ENCODE measurements around the gene ADGB. TPM values are rescaled to one million over a fixed set of nuclear protein-coding genes. Genes with fewer than 3 reads are reported as not detected.

ADGB gene
- total and polyA plus RNA-seq, 2 of the 13 experiments (the other 11 are each of a cell fraction or from before 2014, with no cell fraction given) = not detected

- no peak for DNase-seq (ENCODE audit: low spot score)
- Histone ChIP-seq H3K79me2 (ENCODE audit: insufficient read depth, low read length) (no peaks in the 10 kb centered on the region), H3K36me3 (replicated peaks in 1 of 2; ENCODE audit: control insufficient read depth in 1 of 2, insufficient read depth in 2 of 2, low read length in 2 of 2) (no peaks in the 10 kb centered on the region), H3K27me3 (ENCODE audit: control insufficient read depth in 1 of 2, insufficient read depth in 2 of 2, low read length in 2 of 2) (no peaks in the 10 kb centered on the region), H3K9me3 (ENCODE audit: low read length) (no peaks in the 10 kb centered on the region; the same call in 1 of the 2 replicates), H3K4me1 (ENCODE audit: insufficient read depth, low read length) (no peaks in the 10 kb centered on the region), H4K20me1 (ENCODE audit: insufficient read depth, low read length) (no peaks in the 10 kb centered on the region), H2AFZ (ENCODE audit: low read length) (no peak overlapping the region), H3K4me3 (replicated peaks in 1 of 3; ENCODE audit: insufficient read depth in 1 of 3, low read depth in 2 of 3, low read length in 3 of 3) (no peak overlapping the region), H3K4me2 (ENCODE audit: low read depth, low read length) (no peak overlapping the region), H3K27ac (ENCODE audit: extremely low read length, insufficient read depth, low read length) (no peak overlapping the region), H3K9ac (ENCODE audit: insufficient read depth, low read depth, low read length) (no peak overlapping the region)
- intact Hi-C loops (cut with micrococcal nuclease; ENCODE audit: unreplicated experiment) = no loop called here
- ChIA-PET POLR2A (no interaction called here), CTCF (ENCODE audit: low intra/inter-chr PET ratio, low total read pairs) (no interaction called here)
- FAIRE-seq = no peak
- 0% methylated on average over 1 of the region's 1 CpG for WGBS (ENCODE audit: low lambda C conversion rate)
- ATAC-seq = no peak
- no TSS peak for BruUV-seq (replicated peaks)
- in situ Hi-C loops (cut with HindIII; ENCODE audit: extremely low pct_ligation_motif_present, low pct_unique_long_range_greater_than_20kb) = no loop called here
- TF ChIP-seq ZNF639 (CRISPR knock-in tag; conservative IDR thresholded peaks at IDR 0.05) (no peak), PRPF4 (IDR thresholded peaks at IDR 0.05; ENCODE audit: low read depth, low read length, poor library complexity, severe bottlenecking) (no peak), NFIC (IDR thresholded peaks at IDR 0.05; ENCODE audit: low read length) (no peak), FOSL2 (CRISPR knock-in tag; IDR thresholded peaks at IDR 0.05) (no peak), ZNF280B (CRISPR knock-in tag; IDR thresholded peaks at IDR 0.05; ENCODE audit: borderline replicate concordance) (no peak), CBFB (CRISPR knock-in tag; IDR thresholded peaks at IDR 0.05) (no peak), ZNF501 (CRISPR knock-in tag; IDR thresholded peaks at IDR 0.05) (no peak), TRIM22 (IDR thresholded peaks at IDR 0.05) (no peak), TRIM24 (CRISPR knock-in tag; IDR thresholded peaks at IDR 0.05) (no peak), RFX3 (CRISPR knock-in tag; IDR thresholded peaks at IDR 0.05) (no peak), ARID4A (CRISPR knock-in tag; IDR thresholded peaks at IDR 0.05; ENCODE audit: borderline replicate concordance) (no peak), ZNF460 (CRISPR knock-in tag; IDR thresholded peaks at IDR 0.05; ENCODE audit: borderline replicate concordance) (no peak)
These were observed 196.8 kb downstream of the ADGB start for GRCh38 chr6:146795479-146796133.

All from HepG2 (cell line).